ENCODE results near the gene DKK3.

Gene DKK3

DNA sequence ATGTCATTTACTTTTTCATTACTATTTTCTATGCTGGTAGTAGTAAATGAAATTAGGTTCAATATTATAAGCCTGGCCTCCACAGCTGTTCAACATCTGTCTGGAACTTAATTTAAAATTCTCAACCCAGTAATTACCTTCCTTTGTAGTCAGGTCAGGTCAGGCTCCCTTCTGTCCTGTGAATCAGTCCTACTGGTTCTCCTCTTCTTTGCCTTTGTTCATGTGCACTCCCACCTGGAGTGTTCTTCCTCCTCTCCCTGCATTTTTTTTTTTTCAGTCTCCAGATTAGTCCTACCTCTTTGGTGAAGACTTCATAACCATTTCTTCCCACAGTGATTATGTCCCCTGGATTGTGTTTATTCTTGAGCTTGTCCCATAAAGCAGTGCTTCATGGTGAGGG is 67.9 kb downstream of the DKK3 start:
- no peak overlapping the region for H3K4me3 ChIP-seq (ENCODE audit: low read depth, low read length)
- in situ Hi-C loops (cut with HindIII; ENCODE audit: low sequenced_read_pairs): no loop called here
- no peak for DNase-seq (ENCODE audit: low read depth, low spot score)
- TF ChIP-seq, protein P1, sequence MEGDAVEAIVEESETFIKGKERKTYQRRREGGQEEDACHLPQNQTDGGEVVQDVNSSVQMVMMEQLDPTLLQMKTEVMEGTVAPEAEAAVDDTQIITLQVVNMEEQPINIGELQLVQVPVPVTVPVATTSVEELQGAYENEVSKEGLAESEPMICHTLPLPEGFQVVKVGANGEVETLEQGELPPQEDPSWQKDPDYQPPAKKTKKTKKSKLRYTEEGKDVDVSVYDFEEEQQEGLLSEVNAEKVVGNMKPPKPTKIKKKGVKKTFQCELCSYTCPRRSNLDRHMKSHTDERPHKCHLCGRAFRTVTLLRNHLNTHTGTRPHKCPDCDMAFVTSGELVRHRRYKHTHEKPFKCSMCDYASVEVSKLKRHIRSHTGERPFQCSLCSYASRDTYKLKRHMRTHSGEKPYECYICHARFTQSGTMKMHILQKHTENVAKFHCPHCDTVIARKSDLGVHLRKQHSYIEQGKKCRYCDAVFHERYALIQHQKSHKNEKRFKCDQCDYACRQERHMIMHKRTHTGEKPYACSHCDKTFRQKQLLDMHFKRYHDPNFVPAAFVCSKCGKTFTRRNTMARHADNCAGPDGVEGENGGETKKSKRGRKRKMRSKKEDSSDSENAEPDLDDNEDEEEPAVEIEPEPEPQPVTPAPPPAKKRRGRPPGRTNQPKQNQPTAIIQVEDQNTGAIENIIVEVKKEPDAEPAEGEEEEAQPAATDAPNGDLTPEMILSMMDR (IDR thresholded peaks at IDR 0.05; ENCODE audit: low read depth, low read length): no peak

DNA sequence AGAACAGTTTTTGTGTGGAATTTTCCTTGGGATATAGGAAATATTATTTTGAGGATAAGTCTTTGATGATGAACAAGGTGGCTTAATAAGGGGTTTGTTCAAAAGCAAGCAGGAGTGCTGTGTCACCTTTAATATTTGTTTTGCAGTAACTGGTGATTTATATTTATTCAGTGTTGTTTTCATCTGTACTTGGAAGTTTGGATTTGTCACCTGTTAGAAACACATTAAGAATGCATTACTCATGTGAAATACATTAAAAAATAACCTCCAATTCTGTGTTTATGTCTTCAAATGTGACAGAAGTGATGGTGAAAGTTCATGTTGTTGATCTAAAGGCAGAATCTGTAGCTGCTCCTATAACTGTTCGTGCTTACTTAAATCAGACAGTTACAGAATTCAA is 70.5 kb downstream of the DKK3 start:
- no peak overlapping the region for H3K4me3 ChIP-seq (ENCODE audit: low read depth, low read length)
- in situ Hi-C loops (cut with HindIII; ENCODE audit: low sequenced_read_pairs): no loop called here
- TF ChIP-seq, protein P1 (IDR thresholded peaks at IDR 0.05; ENCODE audit: low read depth, low read length): no peak
- no peak for DNase-seq (ENCODE audit: low read depth, low spot score)

DNA sequence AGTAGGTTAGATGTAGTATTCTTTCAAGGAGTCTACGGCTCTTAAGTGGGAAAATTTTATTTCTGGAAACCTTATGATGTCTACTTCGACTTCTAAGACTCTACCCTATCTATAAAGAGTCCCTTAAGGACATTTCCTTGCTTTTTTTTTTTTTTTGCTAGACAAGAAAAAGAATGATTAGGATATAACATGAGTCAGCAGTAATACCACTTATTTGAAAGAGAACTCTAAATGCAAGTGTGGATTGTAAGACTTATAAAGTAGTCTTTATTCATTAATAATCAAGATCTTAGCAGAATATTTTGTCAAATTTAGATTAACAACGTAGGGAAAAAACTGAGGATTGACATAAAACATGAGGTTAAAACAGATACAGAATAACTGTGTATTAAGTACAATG is 71.0 kb downstream of the DKK3 start:
- in situ Hi-C loops (cut with HindIII; ENCODE audit: low sequenced_read_pairs): no loop called here
- DNase-seq (ENCODE audit: low read depth, low spot score): peak; percentile 19

DNA sequence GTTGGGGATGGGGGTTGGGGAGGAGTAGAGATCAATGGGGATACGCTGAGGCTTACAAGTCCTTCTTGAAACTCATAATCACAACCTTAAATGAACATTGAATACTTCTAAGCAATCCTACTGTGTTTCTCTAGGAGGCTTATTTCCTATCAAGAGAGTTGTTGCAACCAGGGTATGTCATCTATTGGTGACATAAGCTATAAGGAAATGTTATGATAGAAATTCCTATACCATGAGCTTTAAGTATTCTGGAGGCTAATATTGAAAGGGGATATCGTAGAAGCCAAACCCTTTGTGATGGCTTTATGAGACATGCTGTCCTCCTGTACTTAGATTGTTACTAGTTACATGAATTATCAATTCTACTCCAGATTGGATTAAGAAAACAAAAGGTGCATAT is 72.9 kb downstream of the DKK3 start:
- no peak for DNase-seq (ENCODE audit: low read depth, low spot score)
- in situ Hi-C loops (cut with HindIII; ENCODE audit: low sequenced_read_pairs): no loop called here
- no peak overlapping the region for H3K4me3 ChIP-seq (ENCODE audit: low read depth, low read length)
- TF ChIP-seq, protein P1 (IDR thresholded peaks at IDR 0.05; ENCODE audit: low read depth, low read length): no peak

More for the DNA sequence above, 71.0 kb downstream of the DKK3 start:
- TF ChIP-seq, protein P1 (IDR thresholded peaks at IDR 0.05; ENCODE audit: low read depth, low read length): no peak
- no peak overlapping the region for H3K4me3 ChIP-seq (ENCODE audit: low read depth, low read length)

DNA sequence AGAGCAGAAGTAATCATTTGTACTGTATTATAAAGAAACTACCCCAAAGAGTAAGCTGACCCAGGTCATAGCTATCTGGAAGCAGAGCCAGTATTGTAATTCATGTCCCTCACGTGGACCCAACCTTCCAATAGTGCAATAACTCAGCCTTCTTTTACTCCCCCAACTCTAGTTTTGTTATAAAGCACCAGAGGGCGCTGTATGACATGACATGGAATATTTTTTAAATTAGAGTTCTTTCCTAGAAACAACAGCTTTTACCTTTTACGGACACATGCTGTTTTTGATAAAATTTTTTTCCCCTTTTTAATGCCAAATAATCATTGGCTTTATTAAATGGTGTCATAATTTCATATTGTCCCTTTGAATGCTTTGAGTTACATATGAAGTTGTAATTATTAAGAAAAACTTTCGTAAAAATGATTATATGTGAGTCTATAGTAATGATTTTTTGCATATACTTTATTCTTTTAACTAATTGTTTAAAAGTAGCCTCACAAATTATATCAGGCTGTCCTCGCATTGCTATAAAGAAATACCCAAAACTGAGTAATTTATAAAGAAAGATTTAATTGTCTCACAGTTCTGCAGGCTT is 76.9 kb downstream of the DKK3 start:
- TF ChIP-seq, protein P1 (IDR thresholded peaks at IDR 0.05; ENCODE audit: low read depth, low read length): peak; percentile 55
- in situ Hi-C loops (cut with HindIII; ENCODE audit: low sequenced_read_pairs): no loop called here
- H3K4me3 ChIP-seq (ENCODE audit: low read depth, low read length): no peak overlapping the region
- peak; percentile 78 for DNase-seq (ENCODE audit: low read depth, low spot score)

DNA sequence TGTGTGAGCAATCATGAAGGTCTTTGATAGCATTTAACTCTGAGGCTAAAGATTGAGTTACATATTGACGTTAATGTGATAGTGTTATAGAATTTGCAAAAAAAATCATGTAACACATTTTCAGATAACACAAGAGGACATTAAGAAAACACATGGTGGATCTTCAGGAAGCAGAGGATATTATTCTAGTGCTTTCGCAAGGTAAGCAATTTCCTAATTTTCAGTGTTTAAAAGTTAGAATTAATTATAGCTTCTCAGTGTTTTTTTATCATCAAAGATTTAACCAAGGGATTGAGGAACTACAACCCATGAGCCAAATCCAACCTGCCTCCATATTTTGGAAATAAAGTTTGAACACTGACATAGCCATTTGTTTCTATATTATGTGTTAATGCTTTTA is 78.5 kb downstream of the DKK3 start:
- H3K4me3 ChIP-seq (ENCODE audit: low read depth, low read length): no peak overlapping the region
- no peak for DNase-seq (ENCODE audit: low read depth, low spot score)
- TF ChIP-seq, protein P1 (IDR thresholded peaks at IDR 0.05; ENCODE audit: low read depth, low read length): no peak
- in situ Hi-C loops (cut with HindIII; ENCODE audit: low sequenced_read_pairs): no loop called here
